WI38 (cell line): ENCODE measurements around the gene PPCDC.
A peak's percentile ranks its signal among the peaks of the same experiment; 100 is the strongest.

ENCODE experiments used
- H3K4me3 ChIP-seq: 2 replicates; pipeline ENCODE4 v1.5.1; 2011; ENCODE audit warnings: low read depth, mild to moderate bottlenecking, control low read depth, low read length
- CTCF ChIP-seq: IDR thresholded peaks from 2 replicates; pipeline ENCODE4 v1.5.1; 2012; ENCODE audit warnings: low read depth, mild to moderate bottlenecking, control low read depth, low read length

The PPCDC gene

GRCh38 chr15:75008629-75009326, 14.6 kb upstream of the PPCDC start:
- H3K4me3 ChIP-seq: no peak overlapping the region
- TF ChIP-seq CTCF: no peak

DNA sequence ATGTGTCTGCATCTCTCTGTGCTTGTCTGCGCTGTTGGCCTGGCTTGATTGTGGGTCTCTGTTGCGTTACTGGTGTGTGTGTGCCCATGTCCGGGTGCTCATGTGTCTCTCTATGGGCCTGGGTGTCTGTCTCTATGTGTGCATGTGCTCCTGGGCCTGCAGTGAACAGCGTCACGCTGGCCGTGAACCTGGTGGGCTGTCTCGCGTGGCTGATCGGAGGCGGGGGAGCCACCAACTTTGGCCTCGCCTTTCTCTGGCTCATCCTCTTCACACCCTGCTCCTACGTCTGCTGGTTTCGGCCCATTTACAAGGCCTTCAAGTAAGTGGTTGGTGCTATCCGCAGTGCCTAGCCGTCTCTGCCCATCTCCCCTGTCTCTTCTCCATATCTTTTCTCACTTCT, 7.0 kb upstream of the PPCDC start:
- no peak overlapping the region for H3K4me3 ChIP-seq

GRCh38 chr15:75019916-75020315, 3.5 kb upstream of the PPCDC start:
- H3K4me3 ChIP-seq: no peak overlapping the region
- TF ChIP-seq CTCF: no peak

More for the DNA sequence above, 7.0 kb upstream of the PPCDC start:
- no peak for TF ChIP-seq CTCF

DNA sequence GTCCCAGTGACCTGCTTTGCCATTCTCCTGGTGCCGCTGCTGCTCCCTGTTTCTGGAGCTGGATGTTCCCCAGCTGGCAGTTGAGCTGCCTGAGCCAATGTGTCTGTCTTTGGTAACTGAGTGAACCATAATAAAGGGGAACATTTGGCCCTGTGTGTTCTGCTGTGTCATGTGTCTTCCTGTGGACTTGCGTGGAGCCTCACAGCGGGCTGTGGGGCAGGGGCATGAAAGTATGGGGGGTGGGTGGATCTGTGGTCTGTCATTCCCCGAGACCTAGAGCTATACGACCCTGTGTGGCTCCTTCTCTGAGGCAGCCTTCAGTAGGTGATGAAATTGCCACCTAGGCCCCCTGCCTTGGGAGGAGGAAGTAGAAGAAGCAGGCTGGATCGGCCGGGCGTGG, 2.0 kb upstream of the PPCDC start:
- TF ChIP-seq CTCF: no peak
- H3K4me3 ChIP-seq: no peak overlapping the region

GRCh38 chr15:75022783-75023180, 608 bp upstream of the PPCDC start:
- H3K4me3 ChIP-seq: no peak overlapping the region
- TF ChIP-seq CTCF: no peak

GRCh38 chr15:75023872-75024636, 664 bp downstream of the PPCDC start:
- no peak for TF ChIP-seq CTCF
- H3K4me3 ChIP-seq: peak overlapping the region; percentile 96

- TF ChIP-seq CTCF: no peak
- H3K4me3 ChIP-seq: no peak overlapping the region
Measured at GRCh38 chr15:75025107-75025506, 1.7 kb downstream of the PPCDC start.
